A549 (cell line): Measurements from ENCODE around the gene TOPBP1. TPM values are rescaled to one million over a fixed set of nuclear protein-coding genes. Genes with fewer than 3 reads are reported as not detected.
A peak's percentile ranks its signal among the peaks of the same experiment; 100 is the strongest.

ENCODE experiments used
- ATAC-seq, 2 experiments: fragments of 200-7000 bp in 1 of 2; fragments of >200 bp in 1 of 2; cut with Nextera tagmentation in 1 of 2; cut with Tn5 transposase in 1 of 2; 3 replicates each; pipeline versions ENCODE4 v1.8.0 to v1.9.1; 2018 to 2020; ENCODE audit warnings: mild to moderate bottlenecking in 1 of 2, moderate library complexity in 1 of 2
- CTCF ChIA-PET: fragments of 300-600 bp; sonication (Branson Sonifier 250); formaldehyde crosslinking; extraction: SDS; loops from one replicate; lab custom pipeline; 2021; ENCODE audit warnings: antibody characterized with exemption, inconsistent platforms; lab: Yijun Ruan, JAX
- POLR2A ChIA-PET: fragments of 350-600 bp; formaldehyde crosslinking; extraction: SDS; loops from one replicate; lab custom pipeline; 2021; ENCODE audit warnings: antibody characterized with exemption, inconsistent platforms; lab: Yijun Ruan, JAX
- DNase-seq, 2 experiments: peaks; one replicate each; pipeline versions ENCODE4 v3.0.0 to v3.0.0-alpha.2; 2011 to 2016; ENCODE audit warnings: low read depth in 1 of 2, low spot score in 1 of 2
- FAIRE-seq: peaks from 2 replicates; lab custom pipeline; 2011; peaks lifted over from hg19 to GRCh38; lab: Jason Lieb, UNC
- H3K27ac ChIP-seq, 2 experiments: fragments of >200 bp; sonication (Bioruptor Twin); formaldehyde crosslinking; 3 replicates each; pipeline ENCODE4 v1.5.1; 2016 to 2017
- H3K4me1 ChIP-seq: fragments of >200 bp; sonication (Bioruptor Twin); formaldehyde crosslinking; 3 replicates; pipeline ENCODE4 v1.6.1; 2016
- H3K4me2 ChIP-seq: fragments of >200 bp; sonication (Bioruptor Twin); formaldehyde crosslinking; 3 replicates; pipeline ENCODE4 v1.6.1; 2016
- H3K4me3 ChIP-seq: fragments of >200 bp; sonication (Bioruptor Twin); formaldehyde crosslinking; 3 replicates; pipeline ENCODE4 v1.5.1; 2016
- H3K9me3 ChIP-seq: fragments of >200 bp; sonication (Bioruptor Twin); formaldehyde crosslinking; 3 replicates; pipeline ENCODE4 v1.6.1; 2016
- CBX2 ChIP-seq: fragments of 200-600 bp; sonication (generic); IDR thresholded peaks from 2 replicates; pipeline ENCODE4 v1.6.1; 2016; ENCODE audit warnings: low read depth, mild to moderate bottlenecking, borderline replicate concordance
- CEBPB ChIP-seq, 2 experiments: fragments of >200 bp in 1 of 2; sonication (Bioruptor Twin) in 1 of 2; formaldehyde crosslinking in 1 of 2; IDR thresholded peaks; 2 replicates each; pipeline ENCODE4 v1.6.1; 2012 to 2016
- CHD4 ChIP-seq: fragments of 200-600 bp; sonication (generic); IDR thresholded peaks from 2 replicates; pipeline ENCODE4 v1.6.1; 2016; ENCODE audit warnings: antibody characterized with exemption, mild to moderate bottlenecking, borderline replicate concordance
- CTCF ChIP-seq: fragments of >200 bp; sonication (Bioruptor Twin); formaldehyde crosslinking; IDR thresholded peaks from 3 replicates; pipeline ENCODE4 v1.5.1; 2016
- ELK1 ChIP-seq: fragments of 150-350 bp; IDR thresholded peaks from 2 replicates; pipeline ENCODE4 v1.6.1; 2014; ENCODE audit warnings: low read depth, mild to moderate bottlenecking, low read length
- FOSB ChIP-seq: fragments of 250-450 bp; sonication (Bioruptor Pico); IDR thresholded peaks from 2 replicates; pipeline ENCODE4 v1.5.0; 2020; ENCODE audit warnings: mild to moderate bottlenecking, moderate library complexity
- FOSL2 ChIP-seq, 2 experiments: fragments of 450-650 bp in 1 of 2; fragments of >200 bp in 1 of 2; sonication (Bioruptor Twin) in 1 of 2; formaldehyde crosslinking; IDR thresholded peaks; 2 replicates each; pipeline versions ENCODE4 v1.5.0 to v1.6.1; 2016 to 2020; ENCODE audit warnings: mild to moderate bottlenecking in 1 of 2, moderate library complexity in 1 of 2
- HDAC2 ChIP-seq: fragments of 200-600 bp; sonication (generic); IDR thresholded peaks from 2 replicates; pipeline ENCODE4 v1.6.1; 2016
- MYC ChIP-seq: IDR thresholded peaks from 2 replicates; pipeline ENCODE4 v1.6.1; 2012; ENCODE audit warnings: mild to moderate bottlenecking, inconsistent platforms, low read length, improper control_type of control experiment, borderline replicate concordance
- NR3C1 ChIP-seq: fragments of >200 bp; sonication (Bioruptor Twin); formaldehyde crosslinking; IDR thresholded peaks from 3 replicates; pipeline ENCODE4 v1.6.1; 2017
- PBX3 ChIP-seq: IDR thresholded peaks from 2 replicates; pipeline ENCODE4 v1.6.1; 2012
- POLR2AphosphoS2 ChIP-seq: conservative IDR thresholded peaks from 2 replicates; pipeline ENCODE4 v1.6.1; 2012; ENCODE audit warnings: low read length, improper control_type of control experiment, inconsistent platforms
- REST ChIP-seq: fragments of 200-600 bp; sonication (generic); IDR thresholded peaks from 2 replicates; pipeline ENCODE4 v1.6.1; 2016; ENCODE audit warnings: antibody characterized with exemption, mild to moderate bottlenecking, moderate library complexity
- WGBS: methylation state at CpG from one replicate; pipeline ENCODE4 v1.1.6; 2017; ENCODE audit errors: missing lambda C conversion rate; 5-methylcytosine and 5-hydroxymethylcytosine counted together
- polyA plus RNA-seq, 4 experiments: library from polyadenylated mRNA; depleted of rRNA in 3 of 4; stranded (reverse); fragments of >200 nt; fragmentation: RNase III in 1 of 4; extraction: RNeasy Plus Mini Kit Qiagen cat#74134 plus additional on column Dnase treatment in 1 of 4; gene quantifications; 2 replicates in 3 of 4; 3 replicates in 1 of 4; pipeline ENCODE4 v1.2.3, GENCODE V29; 2011 to 2017

TOPBP1 gene
- polyA plus RNA-seq, 2 of the 4 experiments (the other 2 are of a cell fraction), result 32.6 to 56.2 TPM

- H3K4me1 ChIP-seq, result peaks cover 25% of the 10 kb centered on the region
- WGBS, result 81% methylated on average over 3 of the region's 3 CpGs
- POLR2A ChIA-PET, result no interaction called here
- peak overlapping the region in 1 of 2 experiments; percentile 61; a peak in 1 of 6 replicates for H3K27ac ChIP-seq
- DNase-seq (no peak), FAIRE-seq (no peak), ATAC-seq (peak; percentile 46 to 50; a peak in 3 of 6 replicates)
- no peaks in the 10 kb centered on the region for H3K9me3 ChIP-seq
- H3K4me3 ChIP-seq, result no peak overlapping the region
- CTCF ChIA-PET, result no interaction called here
- 0 out of 3 replicates have a peak overlapping the region, but pooled peaks have one; percentile 12 for H3K4me2 ChIP-seq
- TF ChIP-seq ELK1, result no peak
- TF ChIP-seq FOSL2 (IDR thresholded peaks at IDR 0.05), result no peak
- peak; percentile 30; the same call in 1 of the 2 replicates for TF ChIP-seq FOSL2 (CRISPR knock-in tag; IDR thresholded peaks at IDR 0.05)
- TF ChIP-seq MYC, result no peak
- TF ChIP-seq CEBPB (IDR thresholded peaks at IDR 0.05), result peak; percentile 11 to 64; a peak in 2 of 4 replicates
These were observed 70.4 kb downstream of the TOPBP1 start for GRCh38 chr3:133591271-133591742.

- ATAC-seq, result no peak
- Histone ChIP-seq H3K4me2 (no peak overlapping the region), H3K9me3 (no peaks in the 10 kb centered on the region), H3K4me1 (peaks cover 31% of the 10 kb centered on the region), H3K4me3 (no peak overlapping the region), H3K27ac (no peak overlapping the region)
- no peak for FAIRE-seq
- DNase-seq, result no peak
- ChIA-PET CTCF (no interaction called here), POLR2A (no interaction called here)
- TF ChIP-seq CBX2 (no peak), POLR2AphosphoS2 (0 out of 2 replicates have a peak, but pooled peaks have one; percentile 29), FOSL2 (IDR thresholded peaks at IDR 0.05) (no peak), FOSL2 (CRISPR knock-in tag; IDR thresholded peaks at IDR 0.05) (no peak), PBX3 (no peak), CTCF (no peak)
- WGBS, result 87% methylated on average over 8 of the region's 8 CpGs
These were observed 72.2 kb downstream of the TOPBP1 start for GRCh38 chr3:133589503-133589902.

- ChIA-PET CTCF (interaction anchor here (2.0 kb wide), 1 partner anchor 11 kb away, joined by 5 read pairs; no protein-coding TSS in a partner anchor), POLR2A (no interaction called here)
- H3K4me1 ChIP-seq, result peaks cover 36% of the 10 kb centered on the region
- H3K4me3 ChIP-seq, result no peak overlapping the region
- ATAC-seq (no peak), FAIRE-seq (no peak), DNase-seq (no peak)
- TF ChIP-seq NR3C1, result no peak
- TF ChIP-seq CHD4, result no peak
- no peak for TF ChIP-seq REST
- TF ChIP-seq FOSB (CRISPR knock-in tag), result no peak
- no peak for TF ChIP-seq HDAC2
- no peak overlapping the region for H3K4me2 ChIP-seq
- no peak overlapping the region for H3K27ac ChIP-seq
- H3K9me3 ChIP-seq, result no peaks in the 10 kb centered on the region
- 90% methylated on average over 2 of the region's 2 CpGs for WGBS
These were observed 72.8 kb downstream of the TOPBP1 start for GRCh38 chr3:133588784-133589465.
